ENCODE data around the gene CLNK. TPM values are rescaled to one million over a fixed set of nuclear protein-coding genes. Genes with fewer than 3 reads are reported as not detected.

Gene CLNK
- total RNA-seq, 4 donors from 2014 or later: under 0.01 to 0.48 TPM; not detected in 2

GRCh38 chr4:10623241-10623640, 61.3 kb downstream of the CLNK start:
- in situ Hi-C loops (cut with MboI; ENCODE audit: low pct_ligation_motif_present in 1 of 4, low pct_unique_long_range_greater_than_20kb in 1 of 4, low sequenced_read_pairs in 3 of 4): loop anchor here in 1 of 4 donors (25.0 kb wide), 1 partner anchor 789 kb away; no protein-coding TSS in a partner anchor
- Histone ChIP-seq H3K4me3 (no peak overlapping the region), H3K9me3 (no peaks in the 10 kb centered on the region), H3K4me1 (no peaks in the 10 kb centered on the region), H3K27me3 (no peaks in the 10 kb centered on the region), H3K27ac (no peak overlapping the region), H3K36me3 (no peaks in the 10 kb centered on the region)
- 44 to 79% methylated on average over 2 to 4 of the region's 4 CpGs for WGBS, 2 donors (ENCODE audit: low coverage in 1 of 2)
- TF ChIP-seq POLR2AphosphoS5 (IDR thresholded peaks at IDR 0.05) (no peak), EP300 (IDR thresholded peaks at IDR 0.05; ENCODE audit: low read depth) (no peak), POLR2A (IDR thresholded peaks at IDR 0.05) (no peak), CTCF (IDR thresholded peaks at IDR 0.05) (no peak)
- intact Hi-C loops (cut with DNase I; ENCODE audit: low total_unique reads): no loop called here
- no peak for DNase-seq

- Histone ChIP-seq H3K4me1 (no peaks in the 10 kb centered on the region), H3K36me3 (no peaks in the 10 kb centered on the region), H3K27ac (no peak overlapping the region), H3K4me3 (no peak overlapping the region), H3K9me3 (no peaks in the 10 kb centered on the region), H3K27me3 (no peaks in the 10 kb centered on the region)
- 78 to 80% methylated on average over 2 of the region's 2 CpGs for WGBS, 2 donors (ENCODE audit: low coverage in 1 of 2)
- DNase-seq: no peak
- in situ Hi-C loops (cut with MboI; ENCODE audit: low pct_ligation_motif_present in 1 of 4, low pct_unique_long_range_greater_than_20kb in 1 of 4, low sequenced_read_pairs in 3 of 4) (loop anchor here in 1 of 4 donors (25.0 kb wide), 1 partner anchor 790 kb away; no protein-coding TSS in a partner anchor), intact Hi-C loops (cut with DNase I; ENCODE audit: low total_unique reads) (no loop called here)
- no peak for TF ChIP-seq POLR2AphosphoS5 (IDR thresholded peaks at IDR 0.05)
- TF ChIP-seq POLR2A (IDR thresholded peaks at IDR 0.05): no peak
- TF ChIP-seq EP300 (IDR thresholded peaks at IDR 0.05; ENCODE audit: low read depth): no peak
- TF ChIP-seq CTCF (IDR thresholded peaks at IDR 0.05): peak in 3 of 5 experiments; percentile 9 to 16 (median 14)
Observed at GRCh38 chr4:10622728-10623127, 61.8 kb downstream of the CLNK start.

- no peaks in the 10 kb centered on the region for H3K27me3 ChIP-seq
- TF ChIP-seq POLR2AphosphoS5 (IDR thresholded peaks at IDR 0.05) (no peak), EP300 (IDR thresholded peaks at IDR 0.05; ENCODE audit: low read depth) (no peak), CTCF (IDR thresholded peaks at IDR 0.05) (no peak), POLR2A (IDR thresholded peaks at IDR 0.05) (no peak)
- DNase-seq: no peak
- H3K4me3 ChIP-seq: no peak overlapping the region
- intact Hi-C loops (cut with DNase I; ENCODE audit: low total_unique reads): no loop called here
- H3K36me3 ChIP-seq: no peaks in the 10 kb centered on the region
- in situ Hi-C loops (cut with MboI; ENCODE audit: low pct_ligation_motif_present in 1 of 4, low pct_unique_long_range_greater_than_20kb in 1 of 4, low sequenced_read_pairs in 3 of 4): loop anchor here in 1 of 4 donors (25.0 kb wide), 1 partner anchor 791 kb away; no protein-coding TSS in a partner anchor
- WGBS, 2 donors (ENCODE audit: low coverage in 1 of 2): 80 to 100% methylated on average over 3 to 13 of the region's 13 CpGs
- H3K27ac ChIP-seq: no peak overlapping the region
- H3K9me3 ChIP-seq: no peaks in the 10 kb centered on the region
- H3K4me1 ChIP-seq: no peaks in the 10 kb centered on the region
Observed at GRCh38 chr4:10620935-10621488, 63.6 kb downstream of the CLNK start.

- no peak overlapping the region for H3K27ac ChIP-seq
- in situ Hi-C loops (cut with MboI; ENCODE audit: low pct_ligation_motif_present in 1 of 4, low pct_unique_long_range_greater_than_20kb in 1 of 4, low sequenced_read_pairs in 3 of 4) (loop anchor here in 1 of 4 donors (25.0 kb wide), 1 partner anchor 792 kb away; no protein-coding TSS in a partner anchor), intact Hi-C loops (cut with DNase I; ENCODE audit: low total_unique reads) (no loop called here)
- TF ChIP-seq POLR2A (IDR thresholded peaks at IDR 0.05) (no peak), CTCF (IDR thresholded peaks at IDR 0.05) (no peak), EP300 (IDR thresholded peaks at IDR 0.05; ENCODE audit: low read depth) (no peak), POLR2AphosphoS5 (IDR thresholded peaks at IDR 0.05) (no peak)
- H3K4me3 ChIP-seq: no peak overlapping the region
- H3K9me3 ChIP-seq: no peaks in the 10 kb centered on the region
- H3K36me3 ChIP-seq: no peaks in the 10 kb centered on the region
- H3K27me3 ChIP-seq: no peaks in the 10 kb centered on the region
- H3K4me1 ChIP-seq: no peaks in the 10 kb centered on the region
- 87 to 89% methylated on average over 9 to 11 of the region's 11 CpGs for WGBS, 2 donors (ENCODE audit: low coverage in 1 of 2)
- DNase-seq: no peak
Observed at GRCh38 chr4:10619855-10620254, 64.7 kb downstream of the CLNK start.

Measured in transverse colon (tissue), 4 donors.